OCI-LY7 (cell line): Measurements from ENCODE around the gene TYK2.

Source experiments
- EZH2phosphoT487 ChIP-seq: fragments of 200-600 bp; sonication (generic); IDR thresholded peaks from 2 replicates; pipeline ENCODE4 v1.6.1; 2018; ENCODE audit warnings: low read depth, borderline replicate concordance, mild to moderate bottlenecking, mixed run types, antibody characterized with exemption, low read length, moderate library complexity, mixed read lengths
- TF ChIP-seq, protein P1 (sequence below): fragments of 200-600 bp; sonication (generic); conservative IDR thresholded peaks from 2 replicates; pipeline ENCODE4 v1.5.1; 2014; ENCODE audit warnings: mild to moderate bottlenecking, antibody characterized with exemption, low read length, moderate library complexity, mixed read lengths

DNA sequence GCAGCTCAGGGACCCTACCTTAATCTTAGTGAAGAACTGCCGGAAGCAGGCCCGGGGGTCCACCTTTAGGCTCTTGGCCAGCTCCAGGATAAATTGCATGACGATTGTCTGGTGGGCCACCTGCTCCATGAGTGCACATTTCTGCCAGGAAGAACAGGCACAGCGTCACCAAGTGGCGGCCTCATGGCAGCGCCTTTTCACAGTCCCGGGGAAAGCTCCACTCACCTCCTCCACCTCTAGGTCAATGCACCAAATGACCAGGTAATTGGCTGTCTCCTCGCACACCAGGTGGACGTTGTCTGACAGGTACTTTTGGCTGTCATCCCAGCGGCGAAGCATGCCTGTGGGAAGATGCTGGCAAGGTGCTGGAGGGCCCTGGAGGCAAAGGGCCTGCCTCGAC is 14.6 kb upstream of the TYK2 start:
- TF ChIP-seq, protein P1, sequence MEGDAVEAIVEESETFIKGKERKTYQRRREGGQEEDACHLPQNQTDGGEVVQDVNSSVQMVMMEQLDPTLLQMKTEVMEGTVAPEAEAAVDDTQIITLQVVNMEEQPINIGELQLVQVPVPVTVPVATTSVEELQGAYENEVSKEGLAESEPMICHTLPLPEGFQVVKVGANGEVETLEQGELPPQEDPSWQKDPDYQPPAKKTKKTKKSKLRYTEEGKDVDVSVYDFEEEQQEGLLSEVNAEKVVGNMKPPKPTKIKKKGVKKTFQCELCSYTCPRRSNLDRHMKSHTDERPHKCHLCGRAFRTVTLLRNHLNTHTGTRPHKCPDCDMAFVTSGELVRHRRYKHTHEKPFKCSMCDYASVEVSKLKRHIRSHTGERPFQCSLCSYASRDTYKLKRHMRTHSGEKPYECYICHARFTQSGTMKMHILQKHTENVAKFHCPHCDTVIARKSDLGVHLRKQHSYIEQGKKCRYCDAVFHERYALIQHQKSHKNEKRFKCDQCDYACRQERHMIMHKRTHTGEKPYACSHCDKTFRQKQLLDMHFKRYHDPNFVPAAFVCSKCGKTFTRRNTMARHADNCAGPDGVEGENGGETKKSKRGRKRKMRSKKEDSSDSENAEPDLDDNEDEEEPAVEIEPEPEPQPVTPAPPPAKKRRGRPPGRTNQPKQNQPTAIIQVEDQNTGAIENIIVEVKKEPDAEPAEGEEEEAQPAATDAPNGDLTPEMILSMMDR: no peak
- TF ChIP-seq EZH2phosphoT487: no peak
